ENCODE data around the gene EHHADH.

Gene EHHADH

DNA sequence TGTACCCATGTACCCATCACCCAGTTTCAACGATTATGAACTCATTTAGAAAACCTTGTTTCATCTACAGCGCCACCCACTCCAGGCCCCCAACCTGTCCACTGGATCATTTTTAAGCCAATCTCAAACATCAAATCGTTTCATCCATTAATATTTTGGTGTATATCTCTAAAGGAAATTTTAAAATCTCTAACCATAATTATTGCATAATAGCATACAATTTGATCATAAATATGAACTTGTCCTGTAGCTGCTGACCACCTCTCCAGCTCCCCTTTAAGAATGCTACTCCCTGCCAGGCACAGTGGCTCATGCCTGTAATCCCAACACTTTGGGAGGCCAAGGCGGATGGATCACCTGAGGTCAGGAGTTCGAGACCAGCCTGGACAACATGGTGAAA, 98.2 kb downstream of the EHHADH start:
- H3K4me3 ChIP-seq (replicated peaks; ENCODE audit: low read depth, low read length), result no peak overlapping the region
- DNase-seq (ENCODE audit: low read depth), result no peak
- TF ChIP-seq, protein P1, sequence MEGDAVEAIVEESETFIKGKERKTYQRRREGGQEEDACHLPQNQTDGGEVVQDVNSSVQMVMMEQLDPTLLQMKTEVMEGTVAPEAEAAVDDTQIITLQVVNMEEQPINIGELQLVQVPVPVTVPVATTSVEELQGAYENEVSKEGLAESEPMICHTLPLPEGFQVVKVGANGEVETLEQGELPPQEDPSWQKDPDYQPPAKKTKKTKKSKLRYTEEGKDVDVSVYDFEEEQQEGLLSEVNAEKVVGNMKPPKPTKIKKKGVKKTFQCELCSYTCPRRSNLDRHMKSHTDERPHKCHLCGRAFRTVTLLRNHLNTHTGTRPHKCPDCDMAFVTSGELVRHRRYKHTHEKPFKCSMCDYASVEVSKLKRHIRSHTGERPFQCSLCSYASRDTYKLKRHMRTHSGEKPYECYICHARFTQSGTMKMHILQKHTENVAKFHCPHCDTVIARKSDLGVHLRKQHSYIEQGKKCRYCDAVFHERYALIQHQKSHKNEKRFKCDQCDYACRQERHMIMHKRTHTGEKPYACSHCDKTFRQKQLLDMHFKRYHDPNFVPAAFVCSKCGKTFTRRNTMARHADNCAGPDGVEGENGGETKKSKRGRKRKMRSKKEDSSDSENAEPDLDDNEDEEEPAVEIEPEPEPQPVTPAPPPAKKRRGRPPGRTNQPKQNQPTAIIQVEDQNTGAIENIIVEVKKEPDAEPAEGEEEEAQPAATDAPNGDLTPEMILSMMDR (IDR thresholded peaks at IDR 0.05; ENCODE audit: low read length, missing control alignments), result no peak

DNA sequence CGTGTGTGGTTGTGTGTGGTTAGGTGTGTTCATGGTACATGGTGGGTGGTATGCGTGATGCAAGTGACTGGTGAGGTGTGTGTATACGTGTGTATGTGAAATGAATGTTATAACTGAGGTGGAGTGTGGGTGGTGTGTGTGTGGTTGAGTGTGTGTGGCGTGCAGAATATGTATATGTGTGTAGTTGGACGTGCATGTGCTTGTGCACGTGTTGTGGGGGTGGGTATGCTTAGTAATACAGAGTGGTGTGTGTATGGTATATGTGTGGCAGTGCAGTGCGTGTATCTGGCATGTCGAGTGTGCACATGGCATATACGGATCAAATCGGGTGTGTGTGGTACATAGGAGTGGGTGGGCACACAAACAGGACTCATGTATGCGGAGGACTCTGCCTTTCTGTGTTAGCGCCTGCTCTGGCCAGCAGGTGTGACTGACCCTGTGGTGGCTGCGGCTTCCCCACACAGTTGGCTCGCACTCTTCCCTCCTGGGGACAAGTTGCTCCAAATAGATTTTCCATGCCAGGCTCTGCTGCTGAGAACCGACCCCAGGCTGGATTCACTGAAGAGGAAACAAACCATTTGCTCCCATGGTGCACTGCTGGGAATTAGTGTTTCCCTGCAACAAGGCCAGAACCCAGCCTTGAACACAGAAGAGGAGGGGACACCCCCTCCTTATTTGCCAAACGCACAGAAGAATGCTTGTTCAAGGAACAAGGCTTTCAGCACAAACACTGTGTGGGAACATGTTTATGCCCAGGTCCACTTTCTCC, 99.8 kb downstream of the EHHADH start:
- TF ChIP-seq, protein P1 (IDR thresholded peaks at IDR 0.05; ENCODE audit: low read length, missing control alignments), result no peak
- no peak overlapping the region for H3K4me3 ChIP-seq (replicated peaks; ENCODE audit: low read depth, low read length)
- DNase-seq (ENCODE audit: low read depth), result no peak

- no peak for DNase-seq (ENCODE audit: low read depth)
- H3K4me3 ChIP-seq (replicated peaks; ENCODE audit: low read depth, low read length), result peak overlapping the region; percentile 50
Measured at GRCh38 chr3:185153171-185153771, 100.6 kb downstream of the EHHADH start.

DNA sequence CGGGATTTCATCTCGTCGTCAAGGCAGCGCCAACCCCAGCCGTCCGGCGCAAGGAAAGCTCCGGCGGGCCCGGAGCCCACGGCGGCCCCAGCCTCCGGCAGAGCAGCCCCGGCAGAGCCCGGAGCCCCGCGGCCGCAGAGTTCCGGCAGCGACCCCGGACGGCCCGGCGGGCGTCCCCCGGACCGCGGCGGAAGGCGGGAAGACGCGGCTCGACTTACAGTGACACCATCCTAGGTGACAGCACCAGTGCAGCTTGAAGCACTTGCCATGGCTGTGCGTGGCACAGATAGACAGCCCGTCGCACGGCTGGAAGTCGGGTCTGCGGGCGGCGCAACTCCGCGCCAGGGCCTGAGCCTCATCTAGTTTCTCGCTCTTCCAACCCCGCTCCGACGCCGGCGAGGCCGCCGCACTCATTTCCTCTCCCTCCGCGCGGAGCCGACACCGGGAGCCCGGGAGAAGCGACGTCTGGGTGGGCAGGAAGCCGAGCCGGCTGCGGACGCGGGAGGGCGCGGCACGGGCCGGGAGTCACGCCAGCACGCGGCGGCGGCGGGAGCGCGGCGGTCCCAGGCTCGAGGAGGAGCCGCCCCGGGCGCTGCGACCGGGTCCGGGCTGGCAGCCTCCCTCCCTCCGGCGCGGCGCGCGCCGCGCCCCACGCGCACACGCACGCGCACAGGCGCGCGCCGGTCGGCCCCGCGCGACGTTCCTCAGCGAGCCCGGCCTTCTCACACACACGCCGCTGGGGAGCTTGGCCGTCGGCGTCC, 101.3 kb downstream of the EHHADH start, which contains the start of gene C3orf70:
C3orf70 (minus strand) TSS at position 651 of the 761 bp plus-strand sequence; CDS start at position 414, 237 bp downstream.
- H3K4me3 ChIP-seq (replicated peaks; ENCODE audit: low read depth, low read length), result peak within 1 kb of the TSS; percentile 50
- TF ChIP-seq, protein P1 (IDR thresholded peaks at IDR 0.05; ENCODE audit: low read length, missing control alignments), result no peak
- peak; percentile 42 for DNase-seq (ENCODE audit: low read depth)

More at GRCh38 chr3:185153171-185153771, 100.6 kb downstream of the EHHADH start:
- TF ChIP-seq, protein P1 (IDR thresholded peaks at IDR 0.05; ENCODE audit: low read length, missing control alignments), result no peak

GRCh38 chr3:185151964-185152409, 101.9 kb downstream of the EHHADH start:
- peak overlapping the region; percentile 49 for H3K4me3 ChIP-seq (replicated peaks; ENCODE audit: low read depth, low read length)
- no peak for DNase-seq (ENCODE audit: low read depth)
- TF ChIP-seq, protein P1 (IDR thresholded peaks at IDR 0.05; ENCODE audit: low read length, missing control alignments), result no peak

- no peak for DNase-seq (ENCODE audit: low read depth)
- TF ChIP-seq, protein P1 (IDR thresholded peaks at IDR 0.05; ENCODE audit: low read length, missing control alignments), result no peak
- H3K4me3 ChIP-seq (replicated peaks; ENCODE audit: low read depth, low read length), result no peak overlapping the region
Measured at GRCh38 chr3:185151101-185151963, 102.5 kb downstream of the EHHADH start.
